ENCODE measurements around the gene TCERG1L.

TCERG1L gene

DNA sequence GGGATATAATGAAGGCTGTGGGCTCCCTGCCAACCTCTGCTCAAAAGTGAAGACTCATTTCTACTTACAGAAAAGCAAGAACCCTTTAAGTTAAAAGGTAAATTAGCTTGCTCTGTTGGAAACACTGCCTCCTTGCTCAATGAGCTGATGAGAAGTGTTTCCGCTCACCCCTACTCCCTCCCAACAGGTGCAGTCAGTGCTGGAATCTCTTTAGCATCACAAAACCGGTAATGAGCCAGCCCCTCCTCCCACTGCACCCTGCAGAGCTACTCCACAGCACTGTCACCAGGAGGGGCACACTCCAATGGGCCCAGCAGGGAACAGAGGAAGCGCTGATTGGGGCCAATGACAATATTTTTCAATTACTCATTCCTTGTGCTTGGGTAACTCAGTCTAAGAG is 262.5 kb downstream of the TCERG1L start:
- DNase-seq = no peak

DNA sequence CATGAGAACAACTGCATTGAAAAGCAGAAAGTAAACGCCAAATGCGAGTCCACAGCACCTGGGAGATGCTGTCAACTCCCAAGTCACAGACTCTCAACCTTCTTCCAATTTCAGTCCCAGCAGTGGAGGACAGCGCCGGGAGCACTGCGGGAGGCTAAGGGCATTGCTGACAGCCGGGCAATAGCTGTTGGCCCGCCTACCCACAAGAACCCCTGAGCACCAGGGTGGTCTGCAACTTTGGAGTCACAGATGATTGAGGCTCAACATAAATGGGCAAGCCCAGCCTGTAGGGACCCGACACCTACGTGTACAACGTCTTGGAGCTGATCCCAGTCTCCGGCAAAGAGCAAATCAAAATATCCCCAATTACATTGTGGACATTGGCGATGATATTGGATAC is 262.9 kb downstream of the TCERG1L start:
- no peak for DNase-seq

DNA sequence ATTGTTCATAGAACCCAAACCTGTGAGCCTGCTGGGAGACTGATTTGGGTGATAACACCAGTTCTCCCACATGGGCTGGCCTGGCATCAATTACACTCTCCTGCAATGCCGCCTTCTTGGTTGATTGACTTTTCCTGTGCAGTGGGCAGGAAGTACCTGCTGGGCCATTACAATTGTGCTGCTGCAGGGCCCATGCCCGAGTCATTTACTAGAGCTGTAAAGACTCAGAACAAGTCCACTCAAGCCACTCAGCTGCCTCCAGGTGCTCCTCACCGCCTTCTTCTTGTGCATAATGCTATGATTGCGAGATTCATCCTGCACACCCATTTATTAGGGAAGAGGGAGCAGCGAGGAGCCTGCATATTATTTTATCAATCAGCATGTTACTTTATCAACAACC is 264.0 kb downstream of the TCERG1L start:
- no peak for DNase-seq

DNA sequence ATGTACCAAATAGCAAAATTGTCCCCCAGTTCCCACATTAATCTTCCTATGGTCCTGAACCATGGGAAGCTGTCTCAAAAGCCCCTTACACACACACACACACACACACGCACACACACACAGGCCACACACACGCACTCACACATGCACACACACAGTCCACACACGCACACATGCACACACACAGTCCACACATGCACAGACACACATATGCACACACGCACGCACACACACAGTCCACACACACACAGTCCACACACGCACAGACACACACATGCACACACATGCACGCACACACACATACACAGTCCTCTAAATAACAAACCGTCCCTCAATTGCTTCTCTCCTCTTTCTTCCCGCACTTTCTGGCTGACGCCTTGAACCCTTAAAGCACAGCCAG is 265.3 kb downstream of the TCERG1L start:
- DNase-seq = no peak

DNA sequence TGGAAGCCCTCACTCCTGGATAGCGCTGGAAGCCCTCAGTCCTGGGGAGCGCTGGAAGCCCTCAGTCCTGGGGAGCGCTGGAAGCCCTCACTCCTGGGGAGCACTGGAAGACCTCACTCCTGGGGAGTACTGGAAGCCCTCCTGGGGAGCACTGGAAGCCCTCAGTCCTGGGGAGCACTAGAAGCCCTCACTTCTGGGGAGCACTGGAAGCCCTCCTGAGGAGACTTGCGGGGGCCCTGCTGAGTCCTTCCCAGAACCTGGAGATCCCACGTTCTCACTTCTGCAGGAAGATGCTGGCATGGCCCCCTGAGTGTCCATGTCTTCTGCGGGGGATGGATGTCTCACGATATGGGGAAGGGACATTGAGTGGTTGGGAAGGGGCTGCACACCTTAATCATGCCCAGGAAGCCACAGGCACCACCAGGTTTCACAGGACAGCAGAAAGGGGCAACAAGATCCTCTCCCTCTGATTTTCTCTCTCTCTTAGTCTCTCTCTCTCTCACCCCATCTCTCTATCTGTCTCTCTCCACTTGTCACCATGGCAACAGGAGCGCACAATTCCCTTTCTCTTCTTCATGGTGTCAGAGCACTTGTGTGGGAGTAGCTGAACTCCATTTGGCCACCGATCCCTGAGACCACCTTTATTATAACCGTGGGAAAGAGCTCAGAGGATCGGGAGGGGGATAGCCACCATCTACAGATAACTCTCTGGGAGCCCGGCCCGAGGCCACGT is 267.0 kb downstream of the TCERG1L start:
- DNase-seq = no peak

DNA sequence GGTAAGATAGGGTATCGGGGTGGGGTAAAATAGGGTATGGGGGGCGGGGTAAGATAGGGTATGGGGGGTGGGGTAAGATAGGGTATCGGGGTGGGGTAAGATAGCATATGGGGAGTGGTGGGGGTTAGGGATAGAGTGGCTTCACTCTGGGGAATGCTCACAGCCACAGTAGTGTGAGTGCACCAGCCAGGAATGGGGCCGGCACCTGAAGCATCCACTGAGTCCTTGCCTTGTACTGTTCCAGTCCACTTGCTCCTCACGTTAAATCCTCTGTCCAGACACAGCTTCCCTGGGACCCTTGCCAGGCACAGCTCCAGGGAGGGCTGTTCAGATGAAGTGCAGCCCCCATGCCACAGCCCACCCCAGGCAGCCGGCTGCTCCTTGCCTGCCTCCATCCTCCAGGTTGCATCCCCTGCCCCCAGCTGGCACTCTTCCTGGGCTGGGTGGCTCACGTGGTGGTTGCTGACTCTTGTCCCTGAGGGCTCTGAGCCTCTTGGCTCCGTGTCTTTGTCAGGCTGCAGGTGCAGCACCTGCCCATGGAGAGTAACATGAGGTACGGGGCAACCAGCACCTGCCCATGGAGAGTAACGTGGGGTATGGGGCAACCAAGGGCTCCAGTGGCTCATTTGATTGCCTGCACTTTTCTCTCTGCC is 268.4 kb downstream of the TCERG1L start:
- no peak for DNase-seq

Data from amniotic stem cell (primary cell).